ENCODE data around the gene CARTPT. TPM values are rescaled to one million over a fixed set of nuclear protein-coding genes. Genes with fewer than 3 reads are reported as not detected.
A peak's percentile ranks its signal among the peaks of the same experiment; 100 is the strongest.

CARTPT gene
- total RNA-seq, 1 experiment from 2014 or later: not detected

DNA sequence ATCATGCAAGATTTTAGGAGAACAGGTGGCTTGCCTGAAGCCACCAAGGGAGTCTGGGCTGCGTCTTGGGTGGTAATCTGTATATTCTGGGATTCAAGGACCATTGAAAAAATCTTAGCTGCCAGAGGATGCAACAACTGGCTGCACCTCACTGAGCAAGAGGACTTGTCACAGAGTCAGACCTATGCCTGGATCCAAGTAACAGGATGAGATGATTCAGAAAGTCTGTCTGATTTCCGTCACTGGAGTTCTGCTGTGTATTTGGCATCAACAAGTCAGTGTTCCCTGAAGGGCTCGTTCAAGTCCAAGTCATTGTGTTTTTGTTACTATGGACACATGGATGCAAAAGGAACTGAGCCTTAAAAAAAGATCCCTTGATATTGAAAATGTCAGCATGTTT is 37.8 kb upstream of the CARTPT start:
- Mint-ChIP-seq H3K36me3 (peaks cover 18% of the 10 kb centered on the region), H3K27ac (no peak overlapping the region), H3K4me1 (no peaks in the 10 kb centered on the region), H3K4me3 (no peak overlapping the region), H3K27me3 (ENCODE audit: low read depth) (peaks cover 8% of the 10 kb centered on the region), H3K9me3 (peaks cover 27% of the 10 kb centered on the region)
- DNase-seq (ENCODE audit: low spot score) (no peak), ATAC-seq (no peak)
- ChIA-PET CTCF (interaction anchor here (0.9 kb wide), 1 partner anchor 23 kb away, joined by 3 read pairs; no protein-coding TSS in a partner anchor), POLR2A (no interaction called here)
- no peak for TF ChIP-seq ZNF232 (CRISPR knock-in tag; IDR thresholded peaks at IDR 0.05)
- TF ChIP-seq, protein P1, sequence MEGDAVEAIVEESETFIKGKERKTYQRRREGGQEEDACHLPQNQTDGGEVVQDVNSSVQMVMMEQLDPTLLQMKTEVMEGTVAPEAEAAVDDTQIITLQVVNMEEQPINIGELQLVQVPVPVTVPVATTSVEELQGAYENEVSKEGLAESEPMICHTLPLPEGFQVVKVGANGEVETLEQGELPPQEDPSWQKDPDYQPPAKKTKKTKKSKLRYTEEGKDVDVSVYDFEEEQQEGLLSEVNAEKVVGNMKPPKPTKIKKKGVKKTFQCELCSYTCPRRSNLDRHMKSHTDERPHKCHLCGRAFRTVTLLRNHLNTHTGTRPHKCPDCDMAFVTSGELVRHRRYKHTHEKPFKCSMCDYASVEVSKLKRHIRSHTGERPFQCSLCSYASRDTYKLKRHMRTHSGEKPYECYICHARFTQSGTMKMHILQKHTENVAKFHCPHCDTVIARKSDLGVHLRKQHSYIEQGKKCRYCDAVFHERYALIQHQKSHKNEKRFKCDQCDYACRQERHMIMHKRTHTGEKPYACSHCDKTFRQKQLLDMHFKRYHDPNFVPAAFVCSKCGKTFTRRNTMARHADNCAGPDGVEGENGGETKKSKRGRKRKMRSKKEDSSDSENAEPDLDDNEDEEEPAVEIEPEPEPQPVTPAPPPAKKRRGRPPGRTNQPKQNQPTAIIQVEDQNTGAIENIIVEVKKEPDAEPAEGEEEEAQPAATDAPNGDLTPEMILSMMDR (IDR thresholded peaks at IDR 0.05): no peak
- TF ChIP-seq MYBL2 (CRISPR knock-in tag; IDR thresholded peaks at IDR 0.05): no peak
- TF ChIP-seq CREB1 (CRISPR knock-in tag; IDR thresholded peaks at IDR 0.05): no peak
- no peak for TF ChIP-seq STAT6 (CRISPR knock-in tag; conservative IDR thresholded peaks at IDR 0.05; ENCODE audit: low read depth)

- Mint-ChIP-seq H3K36me3 (peaks cover 18% of the 10 kb centered on the region), H3K9me3 (peaks cover 34% of the 10 kb centered on the region), H3K27me3 (ENCODE audit: low read depth) (peaks cover 22% of the 10 kb centered on the region), H3K4me1 (no peaks in the 10 kb centered on the region), H3K27ac (no peak overlapping the region), H3K4me3 (no peak overlapping the region)
- DNase-seq (ENCODE audit: low spot score) (no peak), ATAC-seq (no peak)
- ChIA-PET CTCF (interaction anchor here (1.6 to 2.0 kb wide), 2 partner anchors 10 to 14 kb away, joined by 6 to 11 read pairs; no protein-coding TSS in a partner anchor), POLR2A (no interaction called here)
- no peak for TF ChIP-seq CREM (CRISPR knock-in tag; IDR thresholded peaks at IDR 0.05)
Measured at GRCh38 chr5:71684309-71684708, 34.8 kb upstream of the CARTPT start.

- peak overlapping the region; percentile 16 for H3K4me3 Mint-ChIP-seq
- ATAC-seq: peak; percentile 82
- H3K27ac Mint-ChIP-seq: peak overlapping the region; percentile 67
- peaks cover 2% of the 10 kb centered on the region; the same call in 1 of the 2 replicates for H3K27me3 Mint-ChIP-seq (ENCODE audit: low read depth)
- H3K4me1 Mint-ChIP-seq: peaks cover 30% of the 10 kb centered on the region
- no peaks in the 10 kb centered on the region for H3K36me3 Mint-ChIP-seq
- DNase-seq (ENCODE audit: low spot score): peak; percentile 26
- peaks cover 4% of the 10 kb centered on the region; the same call in 1 of the 2 replicates for H3K9me3 Mint-ChIP-seq
- CTCF ChIA-PET: interaction anchor here (0.6 to 1.3 kb wide), 11 partner anchors 10 to 680 kb away, joined by 3 to 6 read pairs (median 4); partner anchors contain the start of gene CARTPT
- POLR2A ChIA-PET: interaction anchor here (0.6 kb wide), 1 partner anchor 41 kb away, joined by 6 read pairs; no protein-coding TSS in a partner anchor
- TF ChIP-seq NR3C1 (CRISPR knock-in tag; conservative IDR thresholded peaks at IDR 0.05; ENCODE audit: low read depth) (no peak), ZBTB21 (CRISPR knock-in tag; IDR thresholded peaks at IDR 0.05; ENCODE audit: borderline replicate concordance) (no peak), SOX15 (CRISPR knock-in tag; IDR thresholded peaks at IDR 0.05) (no peak), ZNF396 (CRISPR knock-in tag; IDR thresholded peaks at IDR 0.05; ENCODE audit: borderline replicate concordance) (no peak), NR1H2 (CRISPR knock-in tag; IDR thresholded peaks at IDR 0.05) (no peak), PRDM15 (CRISPR knock-in tag; IDR thresholded peaks at IDR 0.05) (no peak), STAT6 (CRISPR knock-in tag; conservative IDR thresholded peaks at IDR 0.05; ENCODE audit: low read depth) (no peak), ZNF232 (CRISPR knock-in tag; IDR thresholded peaks at IDR 0.05) (no peak), TP53 (CRISPR knock-in tag; IDR thresholded peaks at IDR 0.05) (no peak), CBFB (CRISPR knock-in tag; IDR thresholded peaks at IDR 0.05; ENCODE audit: low read depth) (no peak), TEAD4 (CRISPR knock-in tag; IDR thresholded peaks at IDR 0.05) (no peak), ESRRA (CRISPR knock-in tag; IDR thresholded peaks at IDR 0.05; ENCODE audit: borderline replicate concordance) (no peak)
- TF ChIP-seq, protein P2, sequence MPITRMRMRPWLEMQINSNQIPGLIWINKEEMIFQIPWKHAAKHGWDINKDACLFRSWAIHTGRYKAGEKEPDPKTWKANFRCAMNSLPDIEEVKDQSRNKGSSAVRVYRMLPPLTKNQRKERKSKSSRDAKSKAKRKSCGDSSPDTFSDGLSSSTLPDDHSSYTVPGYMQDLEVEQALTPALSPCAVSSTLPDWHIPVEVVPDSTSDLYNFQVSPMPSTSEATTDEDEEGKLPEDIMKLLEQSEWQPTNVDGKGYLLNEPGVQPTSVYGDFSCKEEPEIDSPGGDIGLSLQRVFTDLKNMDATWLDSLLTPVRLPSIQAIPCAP (CRISPR knock-in tag; IDR thresholded peaks at IDR 0.05): no peak
Measured at GRCh38 chr5:71693828-71694427, 25.1 kb upstream of the CARTPT start.

Data from WTC11 (cell line).